Stimulated activated CD8-positive, alpha-beta memory T cell treated with anti-CD3 and anti-CD28 coated beads, Interleukin-7, amount 100 ng/mL, for 1 hour (primary cell): ENCODE results near the gene GPC1.

Source experiments
- DNase-seq, 2 donors: peaks; one replicate each; pipeline ENCODE4 v3.0.0-alpha.2; 2020; ENCODE audit warnings: low read depth in 2 of 2

Gene GPC1

DNA sequence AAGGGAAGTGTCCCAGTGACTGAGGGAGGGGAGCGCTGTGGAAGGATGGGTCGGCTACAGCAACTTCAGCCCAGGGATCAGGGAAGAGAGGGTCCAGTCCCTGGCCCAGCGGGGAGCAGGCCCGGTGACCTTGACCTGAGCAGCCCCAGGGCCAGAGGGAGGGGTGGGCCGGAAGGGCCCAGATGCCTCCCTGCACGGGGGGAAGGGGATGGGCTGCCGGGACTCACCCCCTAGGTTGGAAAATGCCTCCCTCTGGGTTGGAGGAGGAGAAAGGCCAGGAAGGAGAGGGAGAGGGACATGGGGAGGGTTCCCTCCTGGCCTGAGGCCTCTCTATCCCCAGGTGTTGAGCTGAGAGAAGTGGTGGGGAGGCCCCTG is 19.8 kb downstream of the GPC1 start:
- no peak for DNase-seq

DNA sequence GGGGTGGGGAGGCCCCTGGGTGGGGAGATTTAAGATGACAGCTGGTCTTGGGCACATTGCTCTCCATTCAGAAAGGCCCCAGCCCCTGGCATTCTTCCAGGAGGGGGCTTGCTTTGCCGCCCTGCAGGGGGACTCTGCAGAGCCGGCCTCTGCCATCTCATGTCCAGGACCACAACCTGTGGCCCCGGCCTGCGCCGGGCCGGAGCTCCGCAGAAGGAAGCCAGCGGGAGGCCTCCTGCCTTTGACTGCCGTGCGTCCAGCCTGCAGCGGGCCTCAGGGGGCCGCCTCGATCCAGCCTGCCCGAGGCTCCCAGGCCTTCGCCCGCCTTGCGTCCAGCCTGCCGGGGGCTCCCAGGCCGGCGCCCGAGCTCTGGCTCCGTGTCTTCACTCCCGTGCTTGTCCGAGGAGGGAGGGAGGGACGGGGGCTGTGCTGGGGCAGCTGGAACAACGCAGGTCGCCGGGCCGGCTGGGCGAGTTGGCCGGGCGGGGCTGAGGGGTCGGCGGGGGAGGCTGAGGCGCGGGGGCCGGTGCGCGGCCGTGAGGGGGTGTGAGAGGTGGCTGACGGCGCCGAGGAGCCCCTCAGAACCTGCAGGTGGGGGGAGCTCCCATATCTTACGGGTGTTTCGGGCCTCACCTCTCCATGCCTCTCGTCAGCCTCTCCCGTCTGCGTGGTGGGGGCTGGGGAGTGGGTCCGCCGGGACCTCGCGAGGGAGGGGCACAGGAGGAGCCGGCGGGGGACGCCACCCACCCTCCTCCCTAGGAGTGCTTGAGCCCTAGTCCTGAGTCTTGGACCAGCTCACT is 20.4 kb downstream of the GPC1 start:
- DNase-seq: no peak

DNA sequence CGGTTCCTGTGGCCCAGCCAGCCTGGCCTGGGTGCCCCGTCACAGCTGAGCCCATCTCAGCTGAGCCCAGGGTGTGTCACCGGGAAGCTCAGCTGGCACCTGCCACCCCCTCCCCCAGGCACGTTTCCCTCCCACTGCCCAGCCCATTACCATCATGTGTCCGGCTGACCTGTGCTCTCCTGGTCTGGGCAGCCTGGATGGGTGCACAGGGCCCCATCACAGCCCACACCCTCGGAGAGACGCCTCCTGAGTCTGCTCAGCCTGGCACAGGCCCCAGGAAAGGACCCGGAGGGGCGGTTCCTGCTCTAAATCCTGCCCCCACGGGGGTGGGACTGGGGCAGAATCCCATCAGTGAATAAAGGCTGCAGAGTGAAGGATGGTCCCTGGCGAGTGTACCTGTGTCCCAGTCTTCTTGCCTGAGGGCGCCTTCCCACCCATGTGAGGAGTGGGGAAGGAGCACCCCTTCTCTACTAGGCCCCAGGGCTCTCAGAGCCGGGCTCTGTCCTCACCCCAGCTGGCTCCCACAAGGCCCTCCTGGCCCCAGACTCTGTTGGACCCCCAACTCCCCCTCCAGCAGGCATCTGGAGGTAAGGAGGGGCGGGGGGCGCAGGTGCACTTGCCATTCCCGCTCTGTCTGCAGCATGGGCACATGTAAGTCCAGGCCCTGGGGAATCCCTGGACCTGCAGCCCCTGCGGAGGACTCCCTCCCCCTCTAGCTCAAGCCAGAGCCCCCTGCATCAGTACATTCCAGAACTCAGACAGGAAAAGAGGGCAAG is 21.2 kb downstream of the GPC1 start:
- no peak for DNase-seq

DNA sequence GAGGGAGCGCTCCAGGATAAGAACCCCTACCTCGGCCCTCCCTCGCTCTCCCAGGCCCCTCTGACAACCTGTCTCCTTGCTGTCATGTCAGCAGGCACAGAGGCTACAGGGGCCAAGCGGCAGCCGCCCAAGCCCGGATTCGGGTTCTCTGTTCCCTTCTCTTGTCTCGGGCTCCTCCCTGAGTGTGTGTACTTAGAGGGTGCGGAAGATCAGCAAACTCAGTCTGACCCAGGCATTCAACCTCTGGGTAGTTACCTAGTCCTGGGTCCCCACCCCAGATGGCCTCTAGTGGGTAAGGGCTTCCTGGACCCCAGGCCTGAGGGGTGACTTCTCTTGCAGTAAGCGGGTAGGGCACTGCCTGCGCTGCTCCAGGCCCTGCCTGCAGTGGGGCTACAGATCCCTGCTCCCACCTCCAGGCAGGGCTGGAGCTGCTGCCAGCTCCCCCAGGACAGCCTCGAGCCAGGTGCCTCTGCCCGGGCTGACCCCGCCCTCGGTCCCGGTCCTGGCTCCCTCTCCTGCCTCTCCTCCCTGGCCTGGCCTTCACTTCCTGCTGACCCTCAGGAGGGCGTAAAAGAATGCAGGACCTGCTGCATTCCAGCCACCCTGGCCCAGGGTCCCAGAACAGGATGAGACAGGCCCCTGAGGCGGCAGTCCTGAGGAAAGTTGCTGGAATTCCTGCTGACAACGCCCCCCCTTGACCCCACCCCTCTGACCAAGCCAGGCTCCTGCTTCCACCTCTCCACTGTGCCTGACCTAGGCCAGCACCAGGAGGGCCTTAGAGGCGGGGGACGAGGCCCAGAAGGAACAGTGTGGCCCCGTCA is 22.0 kb downstream of the GPC1 start:
- DNase-seq: no peak

DNA sequence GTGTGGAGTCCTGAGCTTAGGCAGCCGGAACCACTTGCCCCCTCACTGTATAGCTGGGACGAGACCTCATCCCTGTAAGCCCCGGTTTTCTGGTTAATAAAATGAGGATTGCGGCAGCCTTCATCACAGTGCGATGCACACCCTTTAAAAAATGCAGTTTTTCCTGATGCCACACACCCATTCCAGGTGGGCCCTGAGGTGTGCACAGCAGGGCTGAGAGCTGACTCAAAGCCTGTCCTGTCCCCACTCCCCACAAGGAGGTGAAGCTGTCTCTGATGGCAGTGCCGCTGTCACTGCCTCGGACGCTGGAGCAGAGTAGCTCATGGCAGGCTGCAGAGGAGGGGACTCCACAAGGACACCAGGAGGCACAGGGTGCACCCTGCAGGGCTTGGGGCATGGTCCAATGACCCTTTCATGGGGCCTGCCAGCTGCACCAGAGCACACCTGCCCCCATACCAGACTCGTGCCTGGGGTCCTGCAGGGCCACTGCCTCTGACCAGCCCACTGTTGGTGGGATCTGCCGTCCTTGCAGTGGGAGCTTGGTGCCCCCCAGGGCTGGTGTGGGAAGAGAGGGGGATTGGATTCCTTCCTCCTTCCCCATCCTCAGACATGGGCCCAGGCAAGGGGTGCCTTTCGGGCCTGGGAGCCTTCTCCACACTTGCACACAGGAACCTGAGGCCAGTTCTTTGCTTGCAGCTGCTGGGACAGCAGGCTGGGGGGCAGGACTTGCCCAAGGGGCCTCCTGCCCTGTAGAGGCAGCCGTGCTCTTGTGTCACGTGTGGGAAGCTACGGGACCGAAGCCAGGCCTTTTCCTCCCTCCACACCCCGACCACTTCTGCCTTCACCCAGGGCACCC is 22.8 kb downstream of the GPC1 start:
- DNase-seq: no peak

DNA sequence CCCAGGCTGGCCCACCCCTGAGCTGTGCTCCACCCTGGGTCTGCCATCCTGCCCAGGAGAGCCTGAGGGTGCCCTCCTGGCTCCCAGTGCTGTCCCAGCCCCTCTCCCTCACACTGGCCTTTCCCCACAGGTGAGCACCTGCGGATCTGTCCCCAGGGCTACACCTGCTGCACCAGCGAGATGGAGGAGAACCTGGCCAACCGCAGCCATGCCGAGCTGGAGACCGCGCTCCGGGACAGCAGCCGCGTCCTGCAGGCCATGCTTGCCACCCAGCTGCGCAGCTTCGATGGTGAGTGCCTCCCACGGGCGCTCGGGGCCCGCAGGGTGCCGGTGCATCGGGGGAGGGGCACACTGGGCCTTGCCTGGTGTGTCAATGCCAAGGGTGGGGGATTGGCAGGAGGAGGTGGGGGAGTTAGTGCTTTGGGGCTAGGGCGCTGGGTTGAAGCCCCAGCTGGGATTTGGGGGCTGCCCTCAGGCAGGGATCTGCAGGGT is 23.5 kb downstream of the GPC1 start:
- no peak for DNase-seq

DNA sequence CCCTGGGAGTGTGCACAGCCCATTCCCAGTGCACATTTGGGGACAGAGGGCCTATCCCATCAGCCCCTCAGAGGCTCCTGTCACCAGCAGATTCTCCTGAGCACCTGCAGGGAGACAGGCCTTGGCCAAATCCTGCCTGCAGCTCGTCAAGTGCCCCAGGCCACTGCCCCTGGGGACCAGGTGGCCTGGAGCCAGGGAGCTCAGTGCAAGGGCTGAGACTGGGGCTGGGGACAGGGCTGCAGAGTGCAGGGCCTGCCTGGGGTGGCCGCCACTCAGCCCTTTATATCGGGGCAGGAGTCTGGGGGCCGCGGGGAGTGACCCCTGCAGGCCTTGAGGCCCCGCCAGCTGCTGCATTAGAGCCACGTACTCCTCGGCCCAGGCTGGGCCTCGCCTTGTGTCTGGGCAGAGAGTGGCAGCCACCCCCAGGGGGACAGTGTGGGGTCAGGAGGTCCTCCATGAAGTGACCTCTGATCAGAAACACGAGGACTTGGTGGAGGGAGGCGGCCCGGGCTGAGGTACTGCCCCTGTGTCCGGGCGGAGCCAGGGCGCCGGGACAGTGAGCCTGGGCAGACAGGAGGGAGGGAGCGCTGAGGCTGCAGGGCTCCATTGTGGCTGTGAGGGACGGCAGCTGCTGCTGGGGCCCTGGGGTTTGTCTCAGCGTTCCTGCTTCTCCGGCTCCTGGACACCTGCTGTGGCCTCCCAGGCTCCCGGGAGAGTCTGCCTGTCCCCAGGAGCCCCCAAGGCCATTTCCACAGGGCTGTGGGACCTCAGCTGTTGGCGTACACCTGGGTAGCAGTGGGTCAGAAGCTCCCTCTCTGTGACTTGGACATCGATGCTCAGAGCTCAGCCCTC is 24.2 kb downstream of the GPC1 start:
- DNase-seq: no peak

DNA sequence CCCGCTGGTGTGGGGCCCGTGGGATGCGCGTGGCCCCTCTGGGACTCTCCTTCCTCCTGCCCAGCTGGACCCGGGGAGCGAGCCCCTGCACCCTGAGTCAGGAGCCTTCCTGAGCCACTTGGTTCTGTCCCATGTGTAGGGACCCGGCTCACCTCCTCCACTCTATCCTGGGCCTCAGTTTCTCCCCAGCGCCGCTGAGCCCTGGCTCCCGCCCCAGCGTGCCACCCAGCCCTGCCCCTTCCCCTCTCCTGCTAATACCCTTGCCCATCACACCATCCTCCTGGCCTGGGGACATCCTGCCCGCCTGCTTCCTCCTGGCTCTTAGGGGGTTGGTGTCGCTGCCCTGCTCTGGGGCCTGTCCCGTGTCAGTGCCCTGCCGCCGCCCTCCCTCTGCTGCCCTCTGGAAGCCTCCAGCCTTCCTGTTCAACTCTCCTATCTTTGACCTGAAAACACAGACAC is 24.8 kb downstream of the GPC1 start:
- DNase-seq: no peak

DNA sequence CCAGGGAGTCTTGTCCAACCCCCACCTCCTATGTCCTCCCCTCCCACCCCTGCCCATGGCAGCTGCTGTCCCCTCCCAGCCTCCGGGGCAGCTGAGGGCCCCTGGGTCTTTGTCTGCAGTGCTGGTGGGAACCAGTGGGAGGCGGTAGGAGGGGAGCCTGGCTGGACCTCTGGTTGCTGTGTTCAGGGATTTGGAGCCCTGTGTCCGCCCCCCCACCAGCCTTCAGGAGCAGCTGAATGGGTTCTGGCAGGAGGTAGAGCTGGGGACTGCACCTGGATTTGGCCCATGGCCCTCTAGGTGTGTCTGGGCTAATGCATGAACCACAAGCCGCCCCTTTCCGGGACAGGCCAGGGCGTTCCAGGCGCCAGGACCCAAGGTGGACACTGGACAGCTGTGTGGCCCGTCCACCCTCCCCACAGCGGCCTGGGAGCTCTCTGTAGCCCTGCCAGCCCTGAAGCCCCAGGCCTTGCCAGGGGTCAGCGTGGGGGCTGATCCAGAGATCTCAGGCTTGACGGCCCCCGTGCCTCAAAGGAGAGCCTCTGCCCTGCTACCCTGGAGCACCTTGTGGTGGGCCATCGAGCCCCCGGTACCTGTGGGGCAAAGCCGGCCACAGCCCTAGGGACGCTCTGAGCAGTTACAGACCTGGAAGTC is 25.4 kb downstream of the GPC1 start:
- DNase-seq: no peak

DNA sequence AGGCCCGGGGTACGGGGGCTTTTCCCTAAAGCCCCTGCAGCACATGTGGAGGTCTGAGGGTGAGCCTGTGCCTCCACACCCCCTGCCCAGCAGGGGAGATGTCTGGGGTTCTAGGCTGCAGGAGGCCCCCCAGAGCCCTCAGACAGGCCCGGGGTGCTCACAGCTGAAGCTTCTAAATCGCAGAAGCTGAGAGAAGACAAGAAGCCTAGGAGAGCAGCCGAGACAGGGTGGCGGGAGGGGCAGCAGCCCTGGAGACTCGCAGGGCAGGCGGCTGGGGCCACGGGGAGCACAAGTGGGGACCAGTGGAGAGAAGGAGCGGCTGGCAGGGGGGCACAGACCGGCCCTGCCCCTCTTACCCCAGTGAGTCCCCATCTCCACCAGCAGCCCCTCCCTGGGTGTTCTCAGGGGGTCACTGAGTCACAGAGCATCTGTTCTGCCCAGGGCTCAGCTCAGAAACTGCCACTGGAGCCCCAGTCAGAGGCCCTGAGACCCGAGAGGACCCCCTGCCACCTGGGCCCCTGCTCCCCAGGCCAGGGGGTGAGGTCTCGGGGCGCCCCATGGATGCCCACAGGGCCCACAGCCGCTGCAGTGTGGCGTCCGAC is 26.1 kb downstream of the GPC1 start:
- DNase-seq: no peak

DNA sequence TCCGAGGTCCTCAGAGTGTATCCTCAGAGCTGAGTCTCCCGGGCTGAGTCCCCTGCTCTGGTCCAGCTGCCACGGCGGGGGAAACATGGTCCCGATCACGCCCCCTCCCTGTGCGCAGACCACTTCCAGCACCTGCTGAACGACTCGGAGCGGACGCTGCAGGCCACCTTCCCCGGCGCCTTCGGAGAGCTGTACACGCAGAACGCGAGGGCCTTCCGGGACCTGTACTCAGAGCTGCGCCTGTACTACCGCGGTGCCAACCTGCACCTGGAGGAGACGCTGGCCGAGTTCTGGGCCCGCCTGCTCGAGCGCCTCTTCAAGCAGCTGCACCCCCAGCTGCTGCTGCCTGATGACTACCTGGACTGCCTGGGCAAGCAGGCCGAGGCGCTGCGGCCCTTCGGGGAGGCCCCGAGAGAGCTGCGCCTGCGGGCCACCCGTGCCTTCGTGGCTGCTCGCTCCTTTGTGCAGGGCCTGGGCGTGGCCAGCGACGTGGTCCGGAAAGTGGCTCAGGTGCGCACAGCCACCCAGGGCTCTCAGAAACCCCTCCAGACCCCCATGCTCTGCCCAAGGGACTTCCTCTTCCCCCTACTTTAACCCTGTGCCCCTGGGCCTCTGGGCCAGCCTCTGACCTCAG is 26.7 kb downstream of the GPC1 start:
- DNase-seq: no peak

DNA sequence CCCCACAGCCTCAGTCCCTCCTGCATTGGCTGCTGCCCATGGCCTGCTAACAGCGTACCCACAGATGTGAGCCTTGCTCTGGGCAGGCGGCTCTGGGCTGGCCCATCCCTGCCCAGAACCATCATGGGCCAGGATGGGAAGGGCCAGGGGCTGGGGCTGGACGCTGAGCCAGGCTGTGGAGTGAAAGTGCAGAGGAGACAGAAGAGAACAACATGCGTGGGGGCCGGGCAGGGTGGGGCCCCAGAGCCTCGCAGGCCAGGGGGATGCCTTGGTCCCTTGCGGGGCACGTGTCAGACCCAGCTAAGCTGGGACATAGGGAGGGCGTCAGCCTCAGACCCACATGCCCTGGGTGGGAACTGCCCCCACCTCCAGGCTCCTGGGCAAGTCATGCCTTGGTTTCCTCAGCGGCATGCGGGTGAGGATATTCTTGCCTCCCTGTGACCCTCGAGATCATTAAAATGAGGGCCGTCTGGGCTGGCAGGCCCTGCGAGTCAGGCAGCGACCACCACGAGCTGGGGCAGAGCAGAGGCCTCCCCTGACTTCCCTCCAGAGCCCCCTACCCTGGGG is 27.3 kb downstream of the GPC1 start:
- no peak for DNase-seq

DNA sequence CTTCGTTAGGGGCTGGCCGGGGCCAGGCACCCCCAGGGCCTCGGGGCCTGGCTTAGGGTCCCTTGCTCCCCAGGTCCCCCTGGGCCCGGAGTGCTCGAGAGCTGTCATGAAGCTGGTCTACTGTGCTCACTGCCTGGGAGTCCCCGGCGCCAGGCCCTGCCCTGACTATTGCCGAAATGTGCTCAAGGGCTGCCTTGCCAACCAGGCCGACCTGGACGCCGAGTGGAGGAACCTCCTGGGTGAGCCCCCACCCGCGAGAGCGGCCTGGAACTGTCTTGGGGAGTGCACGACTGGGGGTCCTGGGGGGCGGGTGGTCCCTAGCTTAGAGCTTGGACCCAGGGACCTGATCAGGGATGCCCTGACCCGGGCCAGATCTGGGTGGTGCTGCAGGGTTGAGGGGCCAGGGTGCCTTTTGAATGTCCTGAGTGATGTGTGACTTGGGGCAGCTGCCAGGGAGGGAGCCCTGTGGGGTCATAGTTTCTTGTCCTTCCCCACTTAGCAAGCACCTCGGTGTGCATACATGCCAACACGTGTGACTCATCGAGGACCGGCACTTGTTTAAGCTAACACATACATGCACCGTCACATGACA is 27.9 kb downstream of the GPC1 start:
- no peak for DNase-seq

DNA sequence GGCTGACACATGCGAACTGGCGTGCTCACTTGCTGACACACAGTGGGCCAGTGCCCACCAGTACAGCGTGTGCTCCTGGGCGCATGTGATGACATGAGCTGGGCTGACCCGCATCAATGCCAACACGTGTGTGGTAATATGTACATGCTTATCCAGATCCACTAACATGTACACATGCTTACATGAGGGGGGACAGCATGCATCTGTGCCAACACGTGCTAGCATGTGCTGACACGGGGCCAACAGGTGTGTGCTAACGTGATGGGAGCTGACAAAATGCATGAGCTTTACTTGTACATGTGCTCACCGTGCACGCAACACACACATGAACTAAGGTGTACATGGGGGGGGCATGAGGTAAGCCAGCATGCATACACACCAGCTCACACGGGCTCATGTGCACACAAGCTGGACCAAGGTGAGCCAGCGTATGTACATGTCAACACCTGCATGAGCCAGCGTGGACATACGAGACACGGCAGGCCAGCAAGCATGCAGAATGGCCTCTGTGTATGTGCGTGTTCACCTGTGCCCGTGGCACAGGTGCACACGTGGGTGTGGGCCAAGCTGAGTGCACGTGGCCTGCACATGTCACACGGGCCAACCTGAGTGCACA is 28.5 kb downstream of the GPC1 start:
- no peak for DNase-seq

DNA sequence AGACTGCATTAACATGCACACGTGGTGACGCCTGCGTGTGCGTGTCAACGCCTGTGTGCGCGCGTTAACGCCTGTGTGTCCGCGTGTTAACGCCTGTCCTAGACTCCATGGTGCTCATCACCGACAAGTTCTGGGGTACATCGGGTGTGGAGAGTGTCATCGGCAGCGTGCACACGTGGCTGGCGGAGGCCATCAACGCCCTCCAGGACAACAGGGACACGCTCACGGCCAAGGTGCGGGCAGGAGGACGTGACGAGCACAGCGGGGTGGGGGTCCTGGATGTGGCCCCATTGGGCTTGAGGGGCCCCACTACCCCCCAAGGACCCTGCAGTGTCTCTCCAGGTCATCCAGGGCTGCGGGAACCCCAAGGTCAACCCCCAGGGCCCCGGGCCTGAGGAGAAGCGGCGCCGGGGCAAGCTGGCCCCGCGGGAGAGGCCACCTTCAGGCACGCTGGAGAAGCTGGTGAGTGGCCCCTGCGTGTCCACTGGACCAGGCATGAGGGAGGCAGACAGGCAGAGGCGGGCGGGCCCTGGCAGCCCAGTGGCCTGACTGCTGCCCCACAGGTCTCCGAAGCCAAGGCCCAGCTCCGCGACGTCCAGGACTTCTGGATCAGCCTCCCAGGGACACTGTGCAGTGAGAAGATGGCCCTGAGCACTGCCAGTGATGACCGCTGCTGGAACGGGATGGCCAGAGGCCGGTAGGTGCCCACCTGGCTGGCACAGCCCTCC is 29.2 kb downstream of the GPC1 start:
- DNase-seq: no peak

DNA sequence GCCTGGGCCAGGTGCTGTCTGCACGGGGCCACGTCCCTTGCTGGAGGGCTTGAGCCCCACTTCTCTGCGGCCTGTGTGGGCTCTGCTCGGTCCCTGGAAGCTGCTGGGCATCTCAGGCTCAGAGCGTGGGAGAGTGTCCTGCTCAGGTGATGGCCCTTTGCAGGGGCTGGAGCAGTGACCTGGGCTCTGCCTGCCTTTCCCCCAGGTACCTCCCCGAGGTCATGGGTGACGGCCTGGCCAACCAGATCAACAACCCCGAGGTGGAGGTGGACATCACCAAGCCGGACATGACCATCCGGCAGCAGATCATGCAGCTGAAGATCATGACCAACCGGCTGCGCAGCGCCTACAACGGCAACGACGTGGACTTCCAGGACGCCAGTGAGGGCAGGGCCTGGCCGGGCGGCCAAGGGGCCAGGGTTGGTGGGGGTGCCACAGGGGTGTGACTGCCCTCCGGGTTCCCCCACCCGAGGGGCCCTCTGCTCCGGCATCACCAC is 29.9 kb downstream of the GPC1 start:
- DNase-seq: no peak
